ENCODE data around the gene RIPOR2.

RIPOR2 gene

DNA sequence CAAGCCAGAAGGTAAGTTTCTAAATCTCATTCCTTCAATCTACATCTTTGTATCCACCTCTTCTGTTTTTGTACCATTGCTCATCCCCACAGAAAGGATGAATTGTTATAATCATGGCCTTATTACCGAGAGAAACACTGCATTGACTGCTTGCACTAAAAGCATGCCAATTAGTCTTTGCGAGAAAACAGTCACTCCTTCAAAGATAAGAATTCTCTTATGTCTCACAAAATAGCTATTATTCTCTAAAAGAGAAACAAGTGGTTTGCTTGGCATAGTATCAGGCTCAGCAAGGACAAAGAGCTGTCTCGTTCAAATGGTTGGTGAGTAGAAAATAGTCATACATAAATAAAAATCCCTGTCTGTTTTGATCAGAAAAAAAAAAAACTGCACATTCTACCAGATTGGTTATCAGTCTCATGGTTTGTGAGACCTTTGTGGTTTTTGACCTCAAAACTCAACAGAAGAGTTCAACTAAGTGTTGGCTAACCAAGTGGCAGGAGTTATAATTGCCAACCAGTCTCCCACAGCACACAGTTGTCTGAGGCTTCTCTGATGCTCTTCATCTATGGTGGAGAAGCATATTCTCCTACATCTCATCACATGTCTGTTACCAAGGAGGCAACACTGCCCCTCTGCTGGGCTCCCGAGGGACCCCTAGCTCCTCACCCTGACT, 101.9 kb downstream of the RIPOR2 start:
- no peak overlapping the region for H3K4me3 ChIP-seq (ENCODE audit: low read depth, low read length)
- TF ChIP-seq IKZF3 (tag by site-specific recombination; IDR thresholded peaks at IDR 0.05) (no peak), ZNF521 (tag by site-specific recombination; IDR thresholded peaks at IDR 0.05) (no peak), SALL2 (tag by site-specific recombination; IDR thresholded peaks at IDR 0.05; ENCODE audit: borderline replicate concordance) (no peak), ZBTB21 (tag by site-specific recombination; IDR thresholded peaks at IDR 0.05) (no peak), ZNF133 (tag by site-specific recombination; IDR thresholded peaks at IDR 0.05) (no peak), ZNF596 (tag by site-specific recombination; IDR thresholded peaks at IDR 0.05) (no peak), ZNF184 (tag by site-specific recombination; IDR thresholded peaks at IDR 0.05) (0 out of 2 replicates have a peak, but pooled peaks have one; percentile 57), ZNF623 (tag by site-specific recombination; IDR thresholded peaks at IDR 0.05) (no peak), ZNF501 (tag by site-specific recombination; IDR thresholded peaks at IDR 0.05) (no peak), GLIS2 (tag by site-specific recombination; IDR thresholded peaks at IDR 0.05) (no peak), SCRT1 (tag by site-specific recombination; IDR thresholded peaks at IDR 0.05; ENCODE audit: borderline replicate concordance) (no peak)
- TF ChIP-seq, protein P1, sequence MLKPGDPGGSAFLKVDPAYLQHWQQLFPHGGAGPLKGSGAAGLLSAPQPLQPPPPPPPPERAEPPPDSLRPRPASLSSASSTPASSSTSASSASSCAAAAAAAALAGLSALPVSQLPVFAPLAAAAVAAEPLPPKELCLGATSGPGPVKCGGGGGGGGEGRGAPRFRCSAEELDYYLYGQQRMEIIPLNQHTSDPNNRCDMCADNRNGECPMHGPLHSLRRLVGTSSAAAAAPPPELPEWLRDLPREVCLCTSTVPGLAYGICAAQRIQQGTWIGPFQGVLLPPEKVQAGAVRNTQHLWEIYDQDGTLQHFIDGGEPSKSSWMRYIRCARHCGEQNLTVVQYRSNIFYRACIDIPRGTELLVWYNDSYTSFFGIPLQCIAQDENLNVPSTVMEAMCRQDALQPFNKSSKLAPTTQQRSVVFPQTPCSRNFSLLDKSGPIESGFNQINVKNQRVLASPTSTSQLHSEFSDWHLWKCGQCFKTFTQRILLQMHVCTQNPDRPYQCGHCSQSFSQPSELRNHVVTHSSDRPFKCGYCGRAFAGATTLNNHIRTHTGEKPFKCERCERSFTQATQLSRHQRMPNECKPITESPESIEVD (tag by site-specific recombination; IDR thresholded peaks at IDR 0.05): 0 out of 2 replicates have a peak, but pooled peaks have one; percentile 14
- TF ChIP-seq, protein P2, sequence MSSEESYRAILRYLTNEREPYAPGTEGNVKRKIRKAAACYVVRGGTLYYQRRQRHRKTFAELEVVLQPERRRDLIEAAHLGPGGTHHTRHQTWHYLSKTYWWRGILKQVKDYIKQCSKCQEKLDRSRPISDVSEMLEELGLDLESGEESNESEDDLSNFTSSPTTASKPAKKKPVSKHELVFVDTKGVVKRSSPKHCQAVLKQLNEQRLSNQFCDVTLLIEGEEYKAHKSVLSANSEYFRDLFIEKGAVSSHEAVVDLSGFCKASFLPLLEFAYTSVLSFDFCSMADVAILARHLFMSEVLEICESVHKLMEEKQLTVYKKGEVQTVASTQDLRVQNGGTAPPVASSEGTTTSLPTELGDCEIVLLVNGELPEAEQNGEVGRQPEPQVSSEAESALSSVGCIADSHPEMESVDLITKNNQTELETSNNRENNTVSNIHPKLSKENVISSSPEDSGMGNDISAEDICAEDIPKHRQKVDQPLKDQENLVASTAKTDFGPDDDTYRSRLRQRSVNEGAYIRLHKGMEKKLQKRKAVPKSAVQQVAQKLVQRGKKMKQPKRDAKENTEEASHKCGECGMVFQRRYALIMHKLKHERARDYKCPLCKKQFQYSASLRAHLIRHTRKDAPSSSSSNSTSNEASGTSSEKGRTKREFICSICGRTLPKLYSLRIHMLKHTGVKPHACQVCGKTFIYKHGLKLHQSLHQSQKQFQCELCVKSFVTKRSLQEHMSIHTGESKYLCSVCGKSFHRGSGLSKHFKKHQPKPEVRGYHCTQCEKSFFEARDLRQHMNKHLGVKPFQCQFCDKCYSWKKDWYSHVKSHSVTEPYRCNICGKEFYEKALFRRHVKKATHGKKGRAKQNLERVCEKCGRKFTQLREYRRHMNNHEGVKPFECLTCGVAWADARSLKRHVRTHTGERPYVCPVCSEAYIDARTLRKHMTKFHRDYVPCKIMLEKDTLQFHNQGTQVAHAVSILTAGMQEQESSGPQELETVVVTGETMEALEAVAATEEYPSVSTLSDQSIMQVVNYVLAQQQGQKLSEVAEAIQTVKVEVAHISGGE (tag by site-specific recombination; conservative IDR thresholded peaks at IDR 0.05; ENCODE audit: low read depth): no peak
- no peaks in the 10 kb centered on the region for H3K9me3 ChIP-seq (ENCODE audit: control insufficient read depth, insufficient read depth, low read depth, low read length)
- H3K27ac ChIP-seq (ENCODE audit: extremely low read depth, low read depth, low read length): no peak overlapping the region
- no peaks in the 10 kb centered on the region for H3K36me3 ChIP-seq (ENCODE audit: control insufficient read depth in 2 of 2, insufficient read depth in 1 of 2, low read length in 2 of 2)
- CTCF ChIA-PET: interaction anchor here (0.5 to 0.7 kb wide), 3 partner anchors 9 to 180 kb away, joined by 3 read pairs; no protein-coding TSS in a partner anchor
- no peaks in the 10 kb centered on the region for H3K4me1 ChIP-seq (ENCODE audit: control insufficient read depth, insufficient read depth, low read length)
- POLR2A ChIA-PET: no interaction called here

DNA sequence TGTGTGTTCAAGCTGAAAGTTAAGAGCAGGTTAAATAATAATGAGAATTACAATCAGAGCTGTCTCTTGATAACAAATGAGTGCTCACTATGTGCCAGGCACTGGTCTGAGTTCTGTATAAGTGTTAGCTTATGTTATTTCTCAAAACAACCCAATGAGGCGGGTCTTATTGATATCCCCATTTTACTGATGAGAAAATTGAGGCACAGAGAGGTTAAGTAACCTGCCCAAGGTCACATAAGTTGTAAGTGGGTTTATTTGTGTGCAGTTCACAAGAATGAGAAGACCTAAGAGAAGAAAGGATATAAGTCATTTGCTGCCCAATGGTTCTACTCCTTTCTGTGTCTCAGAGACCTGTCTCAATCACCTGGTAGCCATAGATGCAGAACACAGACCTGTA, 103.0 kb downstream of the RIPOR2 start:
- no peaks in the 10 kb centered on the region for H3K4me1 ChIP-seq (ENCODE audit: control insufficient read depth, insufficient read depth, low read length)
- POLR2A ChIA-PET: no interaction called here
- no peaks in the 10 kb centered on the region for H3K36me3 ChIP-seq (ENCODE audit: control insufficient read depth in 2 of 2, insufficient read depth in 1 of 2, low read length in 2 of 2)
- TF ChIP-seq ZXDB (tag by site-specific recombination; IDR thresholded peaks at IDR 0.05) (no peak), YY1 (tag by site-specific recombination; IDR thresholded peaks at IDR 0.05) (no peak), ZNF239 (tag by site-specific recombination; IDR thresholded peaks at IDR 0.05) (no peak), ZBTB7A (tag by site-specific recombination; IDR thresholded peaks at IDR 0.05; ENCODE audit: low read depth) (no peak), ZNF701 (tag by site-specific recombination; IDR thresholded peaks at IDR 0.05) (no peak), RBAK (tag by site-specific recombination; IDR thresholded peaks at IDR 0.05) (no peak), ZNF112 (tag by site-specific recombination; IDR thresholded peaks at IDR 0.05) (no peak), KLF8 (tag by site-specific recombination; IDR thresholded peaks at IDR 0.05) (no peak), ZBTB21 (tag by site-specific recombination; IDR thresholded peaks at IDR 0.05) (no peak), MYNN (tag by site-specific recombination; IDR thresholded peaks at IDR 0.05; ENCODE audit: borderline replicate concordance) (no peak), ZNF248 (tag by site-specific recombination; IDR thresholded peaks at IDR 0.05) (no peak), ZNF664 (tag by site-specific recombination; IDR thresholded peaks at IDR 0.05) (no peak), ZFP69B (tag by site-specific recombination; IDR thresholded peaks at IDR 0.05) (no peak), WT1 (tag by site-specific recombination; IDR thresholded peaks at IDR 0.05) (no peak), ZNF585B (tag by site-specific recombination; IDR thresholded peaks at IDR 0.05) (no peak)
- TF ChIP-seq, protein P3, sequence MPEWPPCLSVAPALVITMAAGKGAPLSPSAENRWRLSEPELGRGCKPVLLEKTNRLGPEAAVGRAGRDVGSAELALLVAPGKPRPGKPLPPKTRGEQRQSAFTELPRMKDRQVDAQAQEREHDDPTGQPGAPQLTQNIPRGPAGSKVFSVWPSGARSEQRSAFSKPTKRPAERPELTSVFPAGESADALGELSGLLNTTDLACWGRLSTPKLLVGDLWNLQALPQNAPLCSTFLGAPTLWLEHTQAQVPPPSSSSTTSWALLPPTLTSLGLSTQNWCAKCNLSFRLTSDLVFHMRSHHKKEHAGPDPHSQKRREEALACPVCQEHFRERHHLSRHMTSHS (tag by site-specific recombination; IDR thresholded peaks at IDR 0.05): no peak
- H3K27ac ChIP-seq (ENCODE audit: extremely low read depth, low read depth, low read length): no peak overlapping the region
- CTCF ChIA-PET: interaction anchor here (0.6 to 1.4 kb wide), 5 partner anchors 8 to 253 kb away, joined by 3 to 4 read pairs (median 3); no protein-coding TSS in a partner anchor
- no peak overlapping the region for H3K4me3 ChIP-seq (ENCODE audit: low read depth, low read length)
- no peaks in the 10 kb centered on the region for H3K9me3 ChIP-seq (ENCODE audit: control insufficient read depth, insufficient read depth, low read depth, low read length)

Data from HEK293 (cell line).